HEK293T (cell line): Measurements from ENCODE around the gene BHLHE40.

Source experiments
- BHLHE40 ChIP-seq: fragments of 450-650 bp; IDR thresholded peaks from 2 replicates; pipeline ENCODE4 v1.6.1; 2016; ENCODE audit warnings: mild to moderate bottlenecking, moderate library complexity, borderline replicate concordance
- ELF4 ChIP-seq: fragments of 450-650 bp; IDR thresholded peaks from 2 replicates; pipeline ENCODE4 v1.6.1; 2017; ENCODE audit warnings: antibody characterized with exemption
- FOXA1 ChIP-seq: fragments of 450-650 bp; IDR thresholded peaks from 2 replicates; pipeline ENCODE4 v1.6.1; 2016; ENCODE audit warnings: mild to moderate bottlenecking
- FOXM1 ChIP-seq: fragments of 450-650 bp; IDR thresholded peaks from 2 replicates; pipeline ENCODE4 v1.6.1; 2017; ENCODE audit warnings: mild to moderate bottlenecking, borderline replicate concordance
- SP1 ChIP-seq: fragments of 450-650 bp; IDR thresholded peaks from 2 replicates; pipeline ENCODE4 v1.6.1; 2017
- SUZ12 ChIP-seq: fragments of 450-650 bp; IDR thresholded peaks from 2 replicates; pipeline ENCODE4 v1.6.1; 2016; ENCODE audit warnings: mild to moderate bottlenecking
- ZNF384 ChIP-seq: fragments of 450-650 bp; IDR thresholded peaks from 2 replicates; pipeline ENCODE4 v1.6.1; 2016

DNA sequence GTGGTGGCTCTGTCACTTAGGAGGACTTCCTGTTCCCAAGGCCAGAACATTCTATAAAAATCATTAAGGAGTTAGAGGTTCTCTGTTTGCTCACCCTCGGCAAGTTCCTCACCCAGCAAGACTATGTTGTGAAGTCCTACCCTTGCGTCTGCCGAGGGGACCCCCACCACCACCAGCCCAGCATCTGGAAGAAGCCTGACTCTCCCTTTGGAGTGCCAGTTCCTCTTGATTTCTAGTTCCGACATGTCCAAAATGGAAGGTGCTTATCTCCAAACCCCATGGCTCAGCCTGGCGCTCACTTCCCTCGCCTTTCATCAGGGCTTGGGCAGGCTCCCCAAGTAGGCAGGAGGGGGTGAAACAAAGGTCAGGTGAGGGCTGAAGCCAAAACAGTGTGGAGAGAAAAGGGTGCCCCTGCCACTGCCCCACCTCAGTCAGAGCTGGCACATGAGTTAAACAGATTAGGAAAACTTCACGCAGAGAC is 41.0 kb downstream of the BHLHE40 start:
- TF ChIP-seq FOXA1 (no peak), SUZ12 (no peak), ZNF384 (no peak), BHLHE40 (no peak), SP1 (no peak), ELF4 (no peak), FOXM1 (no peak)
